Cardiac fibroblast (primary cell): Measurements from ENCODE around the gene GSTO1.

Experiments used
- DNase-seq, 2 donors: peaks; one replicate each; pipeline versions ENCODE4 v3.0.0 to v3.0.0-alpha.2; 2010; ENCODE audit warnings: low read depth in 2 of 2
- H3K4me3 ChIP-seq, 2 donors: replicated peaks in 1 of 2; 1 replicate in 1 of 2; 2 replicates in 1 of 2; pipeline ENCODE4 v1.5.1; 2011; ENCODE audit warnings: low read depth in 2 of 2, low read length in 2 of 2, mild to moderate bottlenecking in 2 of 2, moderate library complexity in 1 of 2
- TF ChIP-seq, protein P1 (sequence below): IDR thresholded peaks from one replicate; pipeline ENCODE4 v1.5.1; 2011; ENCODE audit warnings: low read depth, mild to moderate bottlenecking, low read length, inconsistent platforms

The GSTO1 gene

DNA sequence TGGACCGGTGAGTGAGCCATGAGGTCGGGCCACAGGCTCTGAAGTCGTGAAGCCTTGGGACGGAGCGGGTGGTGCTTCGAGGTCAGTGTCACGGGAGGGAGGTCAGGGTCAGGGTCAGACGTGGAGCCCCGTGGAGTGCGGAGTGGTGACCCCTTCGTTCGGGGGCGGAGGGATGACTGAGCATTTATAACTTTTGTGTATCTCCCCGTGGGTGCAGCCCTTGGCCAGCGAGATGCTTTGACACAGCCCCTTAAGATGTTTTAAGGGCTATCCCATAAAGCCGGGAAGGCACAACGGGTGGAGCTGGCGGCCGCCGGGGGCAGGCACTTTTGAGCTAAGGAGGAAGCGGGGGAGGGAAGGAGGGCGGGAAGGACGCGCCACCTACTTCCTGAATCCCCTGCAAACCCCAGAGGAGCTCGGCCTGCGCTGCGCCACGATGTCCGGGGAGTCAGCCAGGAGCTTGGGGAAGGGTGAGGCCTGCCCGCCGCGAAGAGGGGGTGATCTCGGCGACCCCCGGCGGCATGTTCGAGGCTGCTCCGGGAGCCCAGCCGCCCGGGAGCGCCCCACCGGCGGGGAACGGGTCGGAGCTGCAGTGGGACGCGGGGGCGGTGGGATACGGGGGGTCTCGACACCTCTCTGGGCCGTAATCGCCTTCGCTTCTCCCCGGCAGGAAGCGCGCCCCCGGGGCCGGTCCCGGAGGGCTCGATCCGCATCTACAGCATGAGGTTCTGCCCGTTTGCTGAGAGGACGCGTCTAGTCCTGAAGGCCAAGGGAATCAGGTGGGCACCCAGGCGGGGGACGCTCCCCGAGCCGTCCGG, at the start of gene GSTO1:
GSTO1 (plus strand) TSS at position 400 of the 818 bp plus-strand sequence; CDS start at position 437, 37 bp downstream.
- H3K4me3 ChIP-seq, result peak within 1 kb of the TSS; percentile 79 to 92
- TF ChIP-seq, protein P1, sequence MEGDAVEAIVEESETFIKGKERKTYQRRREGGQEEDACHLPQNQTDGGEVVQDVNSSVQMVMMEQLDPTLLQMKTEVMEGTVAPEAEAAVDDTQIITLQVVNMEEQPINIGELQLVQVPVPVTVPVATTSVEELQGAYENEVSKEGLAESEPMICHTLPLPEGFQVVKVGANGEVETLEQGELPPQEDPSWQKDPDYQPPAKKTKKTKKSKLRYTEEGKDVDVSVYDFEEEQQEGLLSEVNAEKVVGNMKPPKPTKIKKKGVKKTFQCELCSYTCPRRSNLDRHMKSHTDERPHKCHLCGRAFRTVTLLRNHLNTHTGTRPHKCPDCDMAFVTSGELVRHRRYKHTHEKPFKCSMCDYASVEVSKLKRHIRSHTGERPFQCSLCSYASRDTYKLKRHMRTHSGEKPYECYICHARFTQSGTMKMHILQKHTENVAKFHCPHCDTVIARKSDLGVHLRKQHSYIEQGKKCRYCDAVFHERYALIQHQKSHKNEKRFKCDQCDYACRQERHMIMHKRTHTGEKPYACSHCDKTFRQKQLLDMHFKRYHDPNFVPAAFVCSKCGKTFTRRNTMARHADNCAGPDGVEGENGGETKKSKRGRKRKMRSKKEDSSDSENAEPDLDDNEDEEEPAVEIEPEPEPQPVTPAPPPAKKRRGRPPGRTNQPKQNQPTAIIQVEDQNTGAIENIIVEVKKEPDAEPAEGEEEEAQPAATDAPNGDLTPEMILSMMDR, result peak; percentile 21
- DNase-seq, result peak; percentile 81 to 83

DNA sequence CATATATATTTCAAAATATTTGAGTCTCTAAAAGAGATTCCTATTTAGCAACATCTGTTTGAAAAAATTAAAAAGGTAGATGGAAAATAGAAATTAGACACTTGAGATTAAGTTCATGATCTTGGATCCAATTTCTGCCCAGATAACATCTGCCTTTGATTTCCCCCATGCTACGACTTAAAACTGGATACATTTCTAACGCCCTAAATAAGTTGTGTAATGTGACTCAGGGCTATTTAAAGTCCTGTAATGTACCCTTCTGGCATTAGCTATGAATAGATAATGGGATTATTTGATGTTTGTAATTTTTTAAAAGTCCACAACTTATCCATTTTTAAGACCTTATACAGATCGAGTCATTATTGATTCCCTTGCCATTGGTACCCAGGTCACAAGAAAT, 46.0 kb upstream of the GSTO1 start:
- no peak for DNase-seq
- no peak overlapping the region for H3K4me3 ChIP-seq
- TF ChIP-seq, protein P1, result no peak

DNA sequence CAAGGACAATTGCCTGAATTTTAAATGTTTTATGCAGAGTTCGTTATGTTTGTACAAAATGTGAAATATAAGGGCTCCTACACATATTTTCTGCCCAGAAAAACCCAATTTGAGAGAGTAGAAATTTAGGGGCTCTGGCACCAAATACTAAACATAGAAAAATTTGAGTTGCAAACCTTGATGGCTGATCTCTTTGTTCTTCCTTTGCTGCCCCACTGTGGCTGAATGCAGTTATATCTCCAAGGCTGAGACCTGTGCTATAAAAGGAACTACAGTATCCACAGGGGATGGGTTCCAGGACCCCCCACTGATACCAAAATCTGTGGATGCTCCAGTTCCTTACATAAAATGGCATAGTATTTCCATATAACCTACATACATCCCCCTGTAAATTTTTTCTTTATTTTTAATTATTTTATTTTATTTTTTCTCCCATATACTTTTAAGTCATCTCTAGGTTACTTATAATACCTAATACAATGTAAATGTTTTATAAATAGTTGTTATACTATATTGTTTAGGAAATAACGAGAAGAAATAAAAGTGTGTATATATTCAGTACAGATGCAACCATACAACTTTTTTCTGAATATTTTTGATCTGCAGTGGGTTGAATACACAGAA, 45.0 kb upstream of the GSTO1 start:
- TF ChIP-seq, protein P1, result peak; percentile 61
- DNase-seq, result peak; percentile 61 to 65

DNA sequence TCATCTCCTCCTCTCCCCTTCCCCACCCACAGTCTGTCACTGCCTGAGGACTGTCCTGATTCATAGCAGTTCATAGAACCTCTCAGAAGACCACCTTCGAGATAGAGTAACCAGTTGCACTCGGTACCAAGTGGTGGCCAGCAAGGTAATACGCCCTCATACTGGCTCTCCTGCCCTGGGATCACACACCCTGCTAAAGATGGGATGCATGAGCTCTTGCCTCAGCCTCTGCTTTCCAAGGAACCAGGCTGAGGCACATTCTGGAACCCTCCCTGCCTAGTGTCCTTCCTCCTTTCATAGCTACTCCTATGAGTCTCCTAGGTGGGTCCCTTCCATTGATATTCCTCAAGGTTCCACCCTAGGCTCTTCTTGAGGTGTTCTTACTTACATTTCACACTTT, 38.1 kb upstream of the GSTO1 start:
- TF ChIP-seq, protein P1, result no peak
- no peak for DNase-seq
- H3K4me3 ChIP-seq, result no peak overlapping the region

More for the DNA sequence above, 45.0 kb upstream of the GSTO1 start:
- H3K4me3 ChIP-seq, result no peak overlapping the region

DNA sequence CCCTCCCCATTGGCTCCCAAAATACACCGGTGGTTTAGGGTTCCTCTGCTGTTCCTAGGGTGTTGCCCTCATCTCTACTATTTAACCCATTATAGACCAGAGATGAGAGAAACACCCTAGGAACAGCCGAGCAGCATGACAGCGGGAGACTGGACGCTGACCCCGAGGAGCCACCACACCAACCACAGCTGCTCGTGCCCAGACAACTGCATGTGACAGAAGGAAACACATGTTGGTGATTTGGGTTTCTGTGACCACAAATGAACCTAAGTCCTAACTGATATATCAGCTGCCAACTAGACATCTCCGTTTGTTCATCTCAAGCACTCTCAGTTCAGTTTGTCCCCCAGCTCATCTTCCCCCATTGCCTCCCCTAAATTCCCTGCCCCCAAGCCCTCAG, 35.9 kb upstream of the GSTO1 start:
- no peak for DNase-seq
- no peak overlapping the region for H3K4me3 ChIP-seq
- TF ChIP-seq, protein P1, result no peak

DNA sequence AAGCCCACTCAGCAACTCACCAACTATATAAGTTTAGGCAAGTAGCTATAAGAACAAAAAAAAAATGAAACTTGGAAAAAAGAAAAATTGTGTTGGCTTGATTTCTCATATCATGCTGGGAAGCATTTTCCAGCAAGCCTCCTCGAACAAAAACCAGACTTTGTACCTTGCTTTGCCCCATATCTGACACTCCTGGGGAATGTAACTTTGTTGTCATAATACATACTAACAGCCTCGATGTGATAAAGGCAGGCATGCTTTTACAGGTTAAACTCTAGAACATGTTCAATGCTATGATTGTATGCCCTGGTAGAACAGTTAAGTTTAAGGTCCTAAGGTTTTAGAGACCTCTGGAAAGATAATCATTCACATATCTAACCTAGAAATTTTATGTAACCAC, 34.2 kb upstream of the GSTO1 start:
- H3K4me3 ChIP-seq, result no peak overlapping the region
- DNase-seq, result no peak
- TF ChIP-seq, protein P1, result no peak
